ENCODE data around the gene XXYLT1. TPM values are rescaled to one million over a fixed set of nuclear protein-coding genes. Genes with fewer than 3 reads are reported as not detected.

XXYLT1 gene
- total and polyA plus RNA-seq, 9 of the 15 experiments (the other 6 are each of a cell fraction or from before 2014, with no cell fraction given) = 1.9 to 18.9 (median 15.0) TPM

DNA sequence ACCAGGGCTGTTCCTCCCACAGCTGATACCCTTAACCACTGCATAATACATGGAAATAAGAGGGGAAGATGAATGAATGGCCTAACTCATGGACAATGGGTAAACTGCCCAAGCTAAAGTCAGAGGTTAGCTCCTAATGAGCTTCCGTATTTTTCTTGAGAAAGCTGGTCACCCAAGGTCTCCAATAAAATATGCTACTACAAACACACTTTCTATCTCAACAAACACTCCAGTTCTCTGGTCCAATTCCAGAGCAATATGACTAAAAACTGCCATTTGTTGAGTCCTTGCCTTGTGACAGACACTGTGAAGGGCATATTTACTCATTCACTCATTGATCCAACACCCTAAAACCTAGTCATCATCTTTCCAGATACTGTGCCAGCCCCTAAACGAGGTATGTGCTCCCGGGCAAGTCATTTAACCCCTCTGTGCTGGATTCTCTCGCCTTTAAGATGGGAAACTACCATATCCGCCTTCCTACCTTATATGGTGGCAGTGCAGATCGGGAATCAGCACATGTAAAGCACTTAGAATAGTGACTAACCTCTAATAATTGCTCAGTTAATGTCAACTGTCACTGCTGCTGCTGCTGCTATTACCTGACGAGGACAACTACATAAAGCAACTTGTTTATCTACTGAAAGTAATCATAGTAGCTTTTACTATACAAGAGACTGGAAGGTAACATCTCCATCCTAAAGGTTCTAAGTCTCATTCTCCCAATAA, 89.1 kb downstream of the XXYLT1 start (continued):
- TF ChIP-seq, protein P1, sequence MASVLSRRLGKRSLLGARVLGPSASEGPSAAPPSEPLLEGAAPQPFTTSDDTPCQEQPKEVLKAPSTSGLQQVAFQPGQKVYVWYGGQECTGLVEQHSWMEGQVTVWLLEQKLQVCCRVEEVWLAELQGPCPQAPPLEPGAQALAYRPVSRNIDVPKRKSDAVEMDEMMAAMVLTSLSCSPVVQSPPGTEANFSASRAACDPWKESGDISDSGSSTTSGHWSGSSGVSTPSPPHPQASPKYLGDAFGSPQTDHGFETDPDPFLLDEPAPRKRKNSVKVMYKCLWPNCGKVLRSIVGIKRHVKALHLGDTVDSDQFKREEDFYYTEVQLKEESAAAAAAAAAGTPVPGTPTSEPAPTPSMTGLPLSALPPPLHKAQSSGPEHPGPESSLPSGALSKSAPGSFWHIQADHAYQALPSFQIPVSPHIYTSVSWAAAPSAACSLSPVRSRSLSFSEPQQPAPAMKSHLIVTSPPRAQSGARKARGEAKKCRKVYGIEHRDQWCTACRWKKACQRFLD (CRISPR knock-in tag; IDR thresholded peaks at IDR 0.05) = peak; percentile 37; the same call in 1 of the 2 replicates
- peak; percentile 57; the same call in 1 of the 2 replicates for TF ChIP-seq ZKSCAN8 (CRISPR knock-in tag; IDR thresholded peaks at IDR 0.05)
- no peak for TF ChIP-seq ZNF699 (CRISPR knock-in tag; IDR thresholded peaks at IDR 0.05; ENCODE audit: insufficient replicate concordance)
- TF ChIP-seq GATA2 (CRISPR knock-in tag; IDR thresholded peaks at IDR 0.05) = no peak
- peak; percentile 62; the same call in 1 of the 2 replicates for TF ChIP-seq ZNF584 (CRISPR knock-in tag; IDR thresholded peaks at IDR 0.05; ENCODE audit: low read depth)
- no peak for TF ChIP-seq ZBED1 (IDR thresholded peaks at IDR 0.05)
- TF ChIP-seq ZNF311 (CRISPR knock-in tag; IDR thresholded peaks at IDR 0.05) = no peak
- TF ChIP-seq BRD9 (IDR thresholded peaks at IDR 0.05; ENCODE audit: low read depth, partially characterized antibody) = peak; percentile 12
- no peak for TF ChIP-seq HDAC6 (IDR thresholded peaks at IDR 0.05; ENCODE audit: low read depth, low read length)
- TF ChIP-seq, protein P2, sequence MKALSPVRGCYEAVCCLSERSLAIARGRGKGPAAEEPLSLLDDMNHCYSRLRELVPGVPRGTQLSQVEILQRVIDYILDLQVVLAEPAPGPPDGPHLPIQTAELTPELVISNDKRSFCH (CRISPR knock-in tag; IDR thresholded peaks at IDR 0.05) = no peak
- TF ChIP-seq, protein P2 (tag; IDR thresholded peaks at IDR 0.05) = peak; percentile 27; the same call in 1 of the 2 replicates
- TF ChIP-seq, protein P3, sequence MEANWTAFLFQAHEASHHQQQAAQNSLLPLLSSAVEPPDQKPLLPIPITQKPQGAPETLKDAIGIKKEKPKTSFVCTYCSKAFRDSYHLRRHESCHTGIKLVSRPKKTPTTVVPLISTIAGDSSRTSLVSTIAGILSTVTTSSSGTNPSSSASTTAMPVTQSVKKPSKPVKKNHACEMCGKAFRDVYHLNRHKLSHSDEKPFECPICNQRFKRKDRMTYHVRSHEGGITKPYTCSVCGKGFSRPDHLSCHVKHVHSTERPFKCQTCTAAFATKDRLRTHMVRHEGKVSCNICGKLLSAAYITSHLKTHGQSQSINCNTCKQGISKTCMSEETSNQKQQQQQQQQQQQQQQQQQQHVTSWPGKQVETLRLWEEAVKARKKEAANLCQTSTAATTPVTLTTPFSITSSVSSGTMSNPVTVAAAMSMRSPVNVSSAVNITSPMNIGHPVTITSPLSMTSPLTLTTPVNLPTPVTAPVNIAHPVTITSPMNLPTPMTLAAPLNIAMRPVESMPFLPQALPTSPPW (CRISPR knock-in tag; IDR thresholded peaks at IDR 0.05) = no peak
- TF ChIP-seq FOXK1 (CRISPR knock-in tag; IDR thresholded peaks at IDR 0.05; ENCODE audit: borderline replicate concordance) = no peak
- TF ChIP-seq ZNF146 (CRISPR knock-in tag; IDR thresholded peaks at IDR 0.05; ENCODE audit: unreplicated experiment) = no peak
- no peak for TF ChIP-seq ZNF121 (CRISPR knock-in tag; conservative IDR thresholded peaks at IDR 0.05)

Measured in K562 (cell line).